H1 (cell line): ENCODE results near the gene TOP2B. TPM values are rescaled to one million over a fixed set of nuclear protein-coding genes. Genes with fewer than 3 reads are reported as not detected.

Experiments used
- CTCF ChIA-PET: fragments of 300-600 bp; sonication (Branson Sonifier 250); formaldehyde crosslinking; loops from one replicate; lab custom pipeline; 2021; ENCODE audit not compliant: partially characterized antibody; lab: Charles Lee
- POLR2A ChIA-PET: fragments of 300-600 bp; sonication (Branson Sonifier 250); formaldehyde crosslinking; loops from one replicate; lab custom pipeline; 2021; ENCODE audit warnings: inconsistent platforms; ENCODE audit not compliant: partially characterized antibody; lab: Charles Lee
- DNase-seq, 2 experiments: peaks; one replicate each; pipeline versions ENCODE4 v3.0.0 to v3.0.0-alpha.2; 2010 to 2022; ENCODE audit warnings: low spot score in 2 of 2, low read depth in 1 of 2, mixed read lengths in 1 of 2
- FAIRE-seq: peaks from 2 replicates; lab custom pipeline; 2011; peaks lifted over from hg19 to GRCh38; lab: Jason Lieb, UNC
- H2AFZ ChIP-seq: 2 replicates; pipeline ENCODE4 v1.8.1; 2012; ENCODE audit warnings: low read length, inconsistent platforms
- H2AK5ac ChIP-seq: 2 replicates; pipeline ENCODE4 v1.6.1; 2013; ENCODE audit warnings: low read depth, low read length
- H2BK120ac ChIP-seq: replicated peaks from 2 replicates; pipeline ENCODE3; 2013; ENCODE audit warnings: low read depth, low read length, inconsistent platforms
- H2BK12ac ChIP-seq: 2 replicates; pipeline ENCODE4 v1.6.1; 2013; ENCODE audit warnings: low read depth, low read length
- H2BK15ac ChIP-seq: 2 replicates; pipeline ENCODE4 v1.6.1; 2013; ENCODE audit warnings: low read length
- H2BK20ac ChIP-seq: 2 replicates; pipeline ENCODE4 v1.6.1; 2013; ENCODE audit warnings: low read length
- H2BK5ac ChIP-seq: 2 replicates; pipeline ENCODE4 v1.6.1; 2013; ENCODE audit warnings: low read depth, low read length
- H3K14ac ChIP-seq: 2 replicates; pipeline ENCODE4 v1.6.1; 2013; ENCODE audit warnings: inconsistent platforms; ENCODE audit not compliant: insufficient read length
- H3K18ac ChIP-seq: 2 replicates; pipeline ENCODE4 v1.6.1; 2013; ENCODE audit warnings: low read length; ENCODE audit errors: extremely low read depth
- H3K23ac ChIP-seq: 2 replicates; pipeline ENCODE4 v1.6.1; 2013; ENCODE audit warnings: inconsistent platforms; ENCODE audit not compliant: insufficient read length
- H3K23me2 ChIP-seq: 2 replicates; pipeline ENCODE4 v1.6.1; 2013; ENCODE audit warnings: low read depth, low read length
- H3K27ac ChIP-seq: 2 replicates; pipeline ENCODE4 v1.6.1; 2011; ENCODE audit warnings: low read depth, low read length, inconsistent platforms
- H3K27me3 ChIP-seq, 4 experiments: replicated peaks in 1 of 4; 1 replicate in 1 of 4; 2 replicates in 3 of 4; pipeline versions ENCODE4 v1.6.1 to v1.8.1; 2011 to 2013; ENCODE audit warnings: low read length in 3 of 4, mild to moderate bottlenecking in 3 of 4, inconsistent platforms in 2 of 4, mixed read lengths in 2 of 4, moderate library complexity in 1 of 4; ENCODE audit not compliant: control insufficient read depth in 3 of 4, insufficient read depth in 3 of 4; ENCODE audit errors: extremely low read depth in 1 of 4
- H3K36me3 ChIP-seq, 4 experiments: 2 replicates each; pipeline versions ENCODE4 v1.6.1 to v1.8.1; 2011 to 2013; ENCODE audit warnings: mild to moderate bottlenecking in 4 of 4, low read length in 3 of 4, moderate library complexity in 2 of 4, control low read depth in 1 of 4, inconsistent platforms in 1 of 4; ENCODE audit not compliant: insufficient read depth in 4 of 4, control insufficient read depth in 2 of 4
- H3K4ac ChIP-seq: replicated peaks from 2 replicates; pipeline ENCODE3; 2013; ENCODE audit warnings: low read length, low read depth, mixed read lengths, inconsistent platforms; ENCODE audit not compliant: insufficient read length
- H3K4me1 ChIP-seq, 4 experiments: replicated peaks in 1 of 4; 1 replicate in 1 of 4; 2 replicates in 3 of 4; pipeline versions ENCODE4 v1.6.1 to v1.8.1; 2011 to 2013; ENCODE audit warnings: low read length in 3 of 4, inconsistent platforms in 2 of 4, mixed read lengths in 1 of 4; ENCODE audit not compliant: insufficient read depth in 4 of 4, control insufficient read depth in 3 of 4
- H3K4me2 ChIP-seq, 2 experiments: 2 replicates each; pipeline versions ENCODE4 v1.6.1 to v1.8.1; 2011 to 2013; ENCODE audit warnings: low read depth in 2 of 2, low read length in 2 of 2, control low read depth in 1 of 2, inconsistent platforms in 1 of 2, mild to moderate bottlenecking in 1 of 2; ENCODE audit not compliant: insufficient read depth in 1 of 2
- H3K4me3 ChIP-seq, 4 experiments: fragments of 200-600, 300-600 bp in 1 of 4; sonication (generic), shearing (Covaris generic), sonication (Bioruptor Twin) in 1 of 4; 2 replicates each; pipeline versions ENCODE4 v1.5.1 to v1.8.1; 2011 to 2016; ENCODE audit warnings: low read length in 4 of 4, low read depth in 3 of 4, control low read depth in 2 of 4, inconsistent platforms in 2 of 4, mild to moderate bottlenecking in 2 of 4, mixed read lengths in 1 of 4, moderate library complexity in 1 of 4; ENCODE audit not compliant: insufficient read depth in 2 of 4; ENCODE audit errors: extremely low read depth in 1 of 4
- H3K56ac ChIP-seq: replicated peaks from 2 replicates; pipeline ENCODE3; 2013; ENCODE audit warnings: low read depth, mild to moderate bottlenecking, mixed read lengths, low read length, inconsistent platforms; ENCODE audit not compliant: insufficient read length
- H3K79me1 ChIP-seq: 2 replicates; pipeline ENCODE4 v1.6.1; 2013; ENCODE audit warnings: low read depth, low read length, control low read depth
- H3K79me2 ChIP-seq, 2 experiments: 2 replicates each; pipeline versions ENCODE4 v1.6.1 to v1.8.1; 2012 to 2013; ENCODE audit warnings: low read length in 2 of 2, mild to moderate bottlenecking in 2 of 2, inconsistent platforms in 1 of 2; ENCODE audit not compliant: insufficient read depth in 2 of 2, control insufficient read depth in 1 of 2
- H3K9ac ChIP-seq, 4 experiments: replicated peaks in 1 of 4; 1 replicate in 1 of 4; 2 replicates in 3 of 4; pipeline versions ENCODE4 v1.6.1 to v1.8.1; 2011 to 2013; ENCODE audit warnings: low read depth in 3 of 4, low read length in 3 of 4, control low read depth in 2 of 4, mild to moderate bottlenecking in 2 of 4, moderate library complexity in 2 of 4, inconsistent platforms in 1 of 4; ENCODE audit errors: extremely low read depth in 1 of 4
- H3K9me3 ChIP-seq, 2 experiments: 2 replicates each; pipeline versions ENCODE4 v1.6.1 to v1.8.1; 2012 to 2013; ENCODE audit warnings: mild to moderate bottlenecking in 2 of 2, moderate library complexity in 2 of 2, control low read depth in 1 of 2, inconsistent platforms in 1 of 2, low read depth in 1 of 2, low read length in 1 of 2, mixed read lengths in 1 of 2; ENCODE audit not compliant: insufficient read depth in 2 of 2
- H4K20me1 ChIP-seq, 2 experiments: replicated peaks in 1 of 2; 2 replicates each; pipeline versions ENCODE3 to v1.8.1; 2011 to 2013; ENCODE audit warnings: inconsistent platforms in 2 of 2, low read length in 2 of 2, mild to moderate bottlenecking in 1 of 2; ENCODE audit not compliant: insufficient read depth in 2 of 2, control insufficient read depth in 1 of 2
- H4K5ac ChIP-seq: 2 replicates; pipeline ENCODE4 v1.6.1; 2013; ENCODE audit warnings: low read length, low read depth, mixed read lengths, inconsistent platforms; ENCODE audit not compliant: insufficient read length
- H4K8ac ChIP-seq: 2 replicates; pipeline ENCODE4 v1.8.0; 2013; ENCODE audit warnings: mild to moderate bottlenecking, moderate library complexity, low read length, inconsistent platforms; ENCODE audit not compliant: insufficient read depth; ENCODE audit errors: extremely low read depth
- H4K91ac ChIP-seq: replicated peaks from 2 replicates; pipeline ENCODE3; 2013; ENCODE audit warnings: low read length, mixed read lengths, inconsistent platforms; ENCODE audit not compliant: insufficient read length
- SUZ12 ChIP-seq: fragments of 200-600 bp; sonication (generic); IDR thresholded peaks from 2 replicates; pipeline ENCODE4 v1.6.1; 2012; ENCODE audit warnings: mild to moderate bottlenecking, inconsistent platforms, low read length, moderate library complexity, mixed read lengths
- TEAD4 ChIP-seq: IDR thresholded peaks from 2 replicates; pipeline ENCODE4 v1.6.1; 2012; ENCODE audit warnings: low read depth, low read length, inconsistent platforms, mixed read lengths
- WGBS, 2 experiments: shearing (Covaris generic) in 1 of 2; methylation state at CpG; one replicate each; pipeline versions ENCODE4 v1.1.6 to v1.1.7; 2013 to 2015; ENCODE audit warnings: low lambda C conversion rate in 2 of 2, mixed read lengths in 2 of 2, inconsistent platforms in 1 of 2, low coverage in 1 of 2, missing lambda C conversion rate in 1 of 2; ENCODE audit not compliant: insufficient replicate concordance in 2 of 2, insufficient coverage in 1 of 2, insufficient read length in 1 of 2; ENCODE audit errors: extremely low coverage in 1 of 2, missing lambda C conversion rate in 1 of 2; 5-methylcytosine and 5-hydroxymethylcytosine counted together
- polyA plus RNA-seq, 7 experiments: library from polyadenylated mRNA; depleted of rRNA in 3 of 7; stranded (reverse) in 5 of 7; unstranded in 2 of 7; fragments of >200 nt in 5 of 7; fragments of 200-250 nt in 2 of 7; gene quantifications; 1 replicate in 5 of 7; 2 replicates in 1 of 7; 4 replicates in 1 of 7; pipeline versions ENCODE4 v1.2.1 to v1.2.3, GENCODE V29; 2011 to 2013; ENCODE audit warnings: missing spikeins in 2 of 7, mixed read lengths in 2 of 7
- total RNA-seq: library from RNA; stranded (reverse); fragmentation: NEBNext Ultra II Directional; extraction: Animal tissue kit (Norgen Biotek cat#: 25700); gene quantifications from 2 replicates; pipeline ENCODE4 v1.2.1, GENCODE V29; 2021

The TOP2B gene
- total and polyA plus RNA-seq, 2 of the 8 experiments (the other 6 are each of a cell fraction or from before 2014, with no cell fraction given) = 34.9 to 206 TPM

GRCh38 chr3:25558121-25558520, 106.6 kb downstream of the TOP2B start:
- H3K23me2 ChIP-seq = no peaks in the 10 kb centered on the region; the same call in 1 of the 2 replicates
- no peak overlapping the region for H3K9ac ChIP-seq
- H4K20me1 ChIP-seq = no peaks in the 10 kb centered on the region
- DNase-seq (no peak), FAIRE-seq (no peak)
- H2BK5ac ChIP-seq = no peak overlapping the region
- ChIA-PET POLR2A (interaction anchor here (0.8 kb wide), 1 partner anchor 22 kb away, joined by 3 read pairs; no protein-coding TSS in a partner anchor), CTCF (interaction anchor here (0.9 kb wide), 1 partner anchor 18 kb away, joined by 3 read pairs; no protein-coding TSS in a partner anchor)
- no peak overlapping the region for H3K56ac ChIP-seq
- H3K14ac ChIP-seq = no peak overlapping the region
- no peak overlapping the region for H4K91ac ChIP-seq
- H3K36me3 ChIP-seq = no peaks in the 10 kb centered on the region
- H3K18ac ChIP-seq = no peak overlapping the region
- H2BK15ac ChIP-seq = no peak overlapping the region
- H3K4me1 ChIP-seq = no peaks in the 10 kb centered on the region
- H2AK5ac ChIP-seq = no peak overlapping the region
- no peak overlapping the region for H4K8ac ChIP-seq
- no peak overlapping the region for H3K4me3 ChIP-seq
- no peak overlapping the region for H2AFZ ChIP-seq
- 84% methylated on average over 5 of the region's 5 CpGs; no CpG with 5 or more reads in 1 of the 2 experiments for WGBS, 2 experiments
- H2BK12ac ChIP-seq = no peak overlapping the region
- no peaks in the 10 kb centered on the region for H3K79me2 ChIP-seq
- no peaks in the 10 kb centered on the region for H3K79me1 ChIP-seq
- H3K9me3 ChIP-seq = no peaks in the 10 kb centered on the region
- no peak overlapping the region for H3K27ac ChIP-seq
- H2BK20ac ChIP-seq = no peak overlapping the region
- H3K4ac ChIP-seq = no peak overlapping the region
- H4K5ac ChIP-seq = no peak overlapping the region
- no peak overlapping the region for H2BK120ac ChIP-seq
- no peak overlapping the region for H3K23ac ChIP-seq
- no peak overlapping the region for H3K4me2 ChIP-seq
- no peaks in the 10 kb centered on the region for H3K27me3 ChIP-seq
- TF ChIP-seq SUZ12 (no peak), TEAD4 (no peak)
